ENCODE results near the gene AGXT.

- no peak for TF ChIP-seq POLR2A (IDR thresholded peaks at IDR 0.05; ENCODE audit: low read length)
- no peak for TF ChIP-seq GATA1 (IDR thresholded peaks at IDR 0.05; ENCODE audit: low read depth, low read length)
Measured at GRCh38 chr2:240884745-240885144, 16.1 kb downstream of the AGXT start.
